SU-DHL-6 (cell line): ENCODE measurements around the gene USP47.
A peak's percentile ranks its signal among the peaks of the same experiment; 100 is the strongest.

Source experiments
- H2AFZ ChIP-seq: fragments of 200-600 bp; sonication (generic); 2 replicates; pipeline ENCODE4 v1.6.1; 2014; ENCODE audit warnings: low read depth, mild to moderate bottlenecking, moderate library complexity, mixed read lengths, antibody characterized with exemption, low read length; ENCODE audit not compliant: severe bottlenecking
- H3F3A ChIP-seq: fragments of 200-600 bp; shearing (Covaris generic); 2 replicates; pipeline ENCODE4 v1.6.0; 2016; ENCODE audit warnings: antibody characterized with exemption, mild to moderate bottlenecking; ENCODE audit not compliant: insufficient read depth
- H3K27ac ChIP-seq: fragments of 200-600 bp; sonication (generic); 2 replicates; pipeline ENCODE4 v1.5.1; 2016; ENCODE audit warnings: low read depth, mild to moderate bottlenecking, low read length, moderate library complexity, mixed read lengths
- H3K27me3 ChIP-seq: fragments of 200-600 bp; sonication (generic), shearing (Covaris generic); 2 replicates; pipeline ENCODE4 v1.6.0; 2014; ENCODE audit warnings: mild to moderate bottlenecking, low read length
- H3K36me3 ChIP-seq: fragments of 200-600 bp; sonication (generic); 2 replicates; pipeline ENCODE4 v1.6.1; 2014; ENCODE audit warnings: mild to moderate bottlenecking, low read length, mixed read lengths
- H3K4me2 ChIP-seq: fragments of 300-600, 200-600 bp; shearing (Covaris generic), sonication (generic); 2 replicates; pipeline ENCODE4 v1.6.0; 2014; ENCODE audit warnings: low read length, low read depth, mild to moderate bottlenecking; ENCODE audit not compliant: poor library complexity, severe bottlenecking
- H3K4me3 ChIP-seq: fragments of 200-600 bp; sonication (generic); 2 replicates; pipeline ENCODE4 v1.5.1; 2014; ENCODE audit warnings: antibody characterized with exemption, low read length, mild to moderate bottlenecking, mixed read lengths; ENCODE audit not compliant: insufficient read depth, poor library complexity, severe bottlenecking
- H3K79me2 ChIP-seq: fragments of 200-600 bp; sonication (generic); 2 replicates; pipeline ENCODE4 v1.6.1; 2014; ENCODE audit warnings: mild to moderate bottlenecking, low read length, moderate library complexity; ENCODE audit not compliant: insufficient read depth
- H3K9ac ChIP-seq: fragments of 200-600 bp; sonication (generic); 2 replicates; pipeline ENCODE4 v1.7.0; 2014; ENCODE audit warnings: mild to moderate bottlenecking, low read length
- H3K9me2 ChIP-seq: fragments of 200-600 bp; sonication (generic); replicated peaks from 2 replicates; pipeline ENCODE4 v1.6.1; 2014; ENCODE audit warnings: low read length; ENCODE audit not compliant: insufficient read depth
- H3K9me3 ChIP-seq: fragments of 200-600 bp; sonication (generic); 2 replicates; pipeline ENCODE4 v1.6.1; 2014; ENCODE audit warnings: low read length, mixed read lengths; ENCODE audit not compliant: insufficient read depth
- H4K20me1 ChIP-seq: fragments of 200-600 bp; sonication (generic); 2 replicates; pipeline ENCODE4 v1.6.1; 2014; ENCODE audit warnings: low read depth, mild to moderate bottlenecking, antibody characterized with exemption, low read length, moderate library complexity, mixed read lengths
- CTCF ChIP-seq: fragments of 200-600 bp; sonication (generic); IDR thresholded peaks from one replicate; pipeline ENCODE4 v1.5.1; 2017; ENCODE audit warnings: antibody characterized with exemption, mild to moderate bottlenecking, low read length, moderate library complexity; ENCODE audit not compliant: insufficient read depth, poor library complexity, severe bottlenecking
- EZH2phosphoT487 ChIP-seq: fragments of 200-600 bp; sonication (generic), shearing (Covaris generic); conservative IDR thresholded peaks from 2 replicates; pipeline ENCODE4 v1.6.1; 2018; ENCODE audit warnings: mild to moderate bottlenecking, antibody characterized with exemption, low read length, moderate library complexity, mixed read lengths

USP47 gene

GRCh38 chr11:11987503-11988022 is 145.8 kb downstream of the USP47 start:
- H3K4me3 ChIP-seq: no peak overlapping the region
- H3K9ac ChIP-seq: no peak overlapping the region
- H3K4me2 ChIP-seq: no peak overlapping the region
- no peaks in the 10 kb centered on the region for H3K27me3 ChIP-seq
- no peaks in the 10 kb centered on the region for H3K79me2 ChIP-seq
- no peaks in the 10 kb centered on the region for H3K9me3 ChIP-seq
- no peak overlapping the region for H3K27ac ChIP-seq
- H3K36me3 ChIP-seq: no peaks in the 10 kb centered on the region
- no peak for TF ChIP-seq EZH2phosphoT487
- TF ChIP-seq CTCF: peak; percentile 44
- H3K9me2 ChIP-seq: no peaks in the 10 kb centered on the region
- peak overlapping the region; percentile 16 for H2AFZ ChIP-seq
- no peaks in the 10 kb centered on the region for H3F3A ChIP-seq
- no peaks in the 10 kb centered on the region for H4K20me1 ChIP-seq

- no peak overlapping the region for H3K9ac ChIP-seq
- H3K36me3 ChIP-seq: no peaks in the 10 kb centered on the region
- H3K4me2 ChIP-seq: no peak overlapping the region
- H3K27me3 ChIP-seq: no peaks in the 10 kb centered on the region
- H3F3A ChIP-seq: no peaks in the 10 kb centered on the region
- no peak overlapping the region for H3K4me3 ChIP-seq
- H3K27ac ChIP-seq: no peak overlapping the region
- no peaks in the 10 kb centered on the region for H4K20me1 ChIP-seq
- H2AFZ ChIP-seq: peak overlapping the region; percentile 16
- no peak for TF ChIP-seq EZH2phosphoT487
- no peak for TF ChIP-seq CTCF
- no peaks in the 10 kb centered on the region for H3K79me2 ChIP-seq
- no peaks in the 10 kb centered on the region for H3K9me3 ChIP-seq
- no peaks in the 10 kb centered on the region for H3K9me2 ChIP-seq
Observed at GRCh38 chr11:11988099-11988651, 146.4 kb downstream of the USP47 start.

- no peaks in the 10 kb centered on the region for H4K20me1 ChIP-seq
- H3K4me3 ChIP-seq: no peak overlapping the region
- H3F3A ChIP-seq: no peaks in the 10 kb centered on the region
- H2AFZ ChIP-seq: no peak overlapping the region
- TF ChIP-seq EZH2phosphoT487: no peak
- no peak for TF ChIP-seq CTCF
- H3K9me2 ChIP-seq: no peaks in the 10 kb centered on the region
- no peak overlapping the region for H3K27ac ChIP-seq
- H3K27me3 ChIP-seq: no peaks in the 10 kb centered on the region
- H3K9ac ChIP-seq: no peak overlapping the region
- no peaks in the 10 kb centered on the region for H3K79me2 ChIP-seq
- H3K36me3 ChIP-seq: no peaks in the 10 kb centered on the region
- H3K9me3 ChIP-seq: no peaks in the 10 kb centered on the region
- no peak overlapping the region for H3K4me2 ChIP-seq
Observed at GRCh38 chr11:11988681-11989261, 147.0 kb downstream of the USP47 start.
